K562 (cell line): ENCODE data around the gene FOXD2. TPM values are rescaled to one million over a fixed set of nuclear protein-coding genes. Genes with fewer than 3 reads are reported as not detected.

Experiments used
- ARID1B ChIP-seq: fragments of 450-650 bp; IDR thresholded peaks from 2 replicates; pipeline ENCODE4 v1.6.1; 2016; ENCODE audit warnings: antibody characterized with exemption, mild to moderate bottlenecking, inconsistent platforms
- BRD4 ChIP-seq: fragments of 200-600 bp; sonication (generic); IDR thresholded peaks from 2 replicates; pipeline ENCODE4 v1.6.1; 2017; ENCODE audit warnings: inconsistent platforms
- CUX1 ChIP-seq: fragments of 200-800 bp; sonication (Bioruptor generic); IDR thresholded peaks from 2 replicates; pipeline ENCODE4 v1.6.1; 2016; ENCODE audit warnings: missing genetic modification characterization, missing compliant biosample characterization
- FOXA3 ChIP-seq, 2 experiments: fragments of 450-650 bp in 1 of 2; sonication (generic) in 1 of 2; formaldehyde crosslinking; IDR thresholded peaks in 1 of 2; conservative IDR thresholded peaks in 1 of 2; 2 replicates each; pipeline versions ENCODE4 v1.4.0 to v1.8.0; 2020 to 2022; ENCODE audit warnings: mild to moderate bottlenecking in 2 of 2, missing genetic modification reagents in 1 of 2
- HMBOX1 ChIP-seq: sonication (generic); IDR thresholded peaks from 2 replicates; pipeline ENCODE4 v1.6.1; 2016
- NR4A1 ChIP-seq, 2 experiments: fragments of 250-450 bp in 1 of 2; fragments of 450-650 bp in 1 of 2; sonication (Bioruptor Pico) in 1 of 2; IDR thresholded peaks; 2 replicates each; pipeline versions ENCODE4 v1.4.0 to v1.6.1; 2016 to 2020; ENCODE audit warnings: mild to moderate bottlenecking in 2 of 2, missing compliant biosample characterization in 1 of 2, missing genetic modification characterization in 1 of 2, moderate library complexity in 1 of 2
- PTTG1 ChIP-seq: fragments of 450-650 bp; IDR thresholded peaks from 2 replicates; pipeline ENCODE4 v1.6.1; 2016; ENCODE audit warnings: low read depth, mild to moderate bottlenecking, missing genetic modification characterization, missing compliant biosample characterization
- TCF7L2 ChIP-seq: fragments of 150-350 bp; IDR thresholded peaks from 2 replicates; pipeline ENCODE4 v1.6.1; 2016; ENCODE audit warnings: low read depth, mild to moderate bottlenecking, low read length, moderate library complexity
- ZBTB17 ChIP-seq: fragments of 450-650 bp; formaldehyde crosslinking; IDR thresholded peaks from 2 replicates; pipeline ENCODE4 v1.4.0; 2020; ENCODE audit warnings: mild to moderate bottlenecking
- ZNF407 ChIP-seq: fragments of 450-650 bp; IDR thresholded peaks from 2 replicates; pipeline ENCODE4 v1.6.1; 2016; ENCODE audit warnings: low read depth
- ZNF431 ChIP-seq: sonication (generic); formaldehyde crosslinking; IDR thresholded peaks from 2 replicates; pipeline ENCODE4 v1.8.0; 2022; ENCODE audit warnings: mild to moderate bottlenecking, missing genetic modification reagents
- ZNF589 ChIP-seq: fragments of 200-800 bp; sonication (Bioruptor generic); IDR thresholded peaks from 2 replicates; pipeline ENCODE4 v1.6.1; 2016; ENCODE audit warnings: low read depth, missing genetic modification characterization, missing compliant biosample characterization
- polyA plus RNA-seq, 8 experiments: library from polyadenylated mRNA; depleted of rRNA in 4 of 8; stranded (reverse) in 5 of 8; unstranded in 3 of 8; fragments of >200 nt; fragmentation: Nextera tagmentation in 2 of 8; fragmentation: Illumina TruSeq in 1 of 8; extraction: Ambion mirVana in 2 of 8; extraction: Trizol in 1 of 8; gene quantifications; 2 replicates each; pipeline versions ENCODE4 v1.2.1 to v1.2.3, GENCODE V29; 2011 to 2014; ENCODE audit warnings: inconsistent platforms in 1 of 8, missing spikeins in 1 of 8
- total RNA-seq, 7 experiments: library from RNA; depleted of rRNA in 6 of 7; stranded (reverse); fragments of >200 nt in 6 of 7; fragmentation: Illumina TruSeq in 2 of 7; extraction: Trizol in 2 of 7; gene quantifications; 2 replicates each; pipeline versions ENCODE4 v1.2.1 to v1.2.3, GENCODE V29; 2011 to 2021; ENCODE audit warnings: low replicate concordance in 1 of 7

FOXD2 gene
- total and polyA plus RNA-seq, 9 of the 15 experiments (the other 6 are each of a cell fraction or from before 2014, with no cell fraction given), result 0.06 to 1.2 (median 0.22) TPM

GRCh38 chr1:47437447-47438164 lies at the start of gene FOXD2 (continued):
- TF ChIP-seq NR4A1 (CRISPR knock-in tag; IDR thresholded peaks at IDR 0.05), result no peak
- TF ChIP-seq NR4A1 (tag; IDR thresholded peaks at IDR 0.05), result 0 out of 2 replicates have a peak, but pooled peaks have one; percentile 43
- no peak for TF ChIP-seq PTTG1 (tag)
- TF ChIP-seq ZNF589 (CRISPR knock-in tag), result no peak
- TF ChIP-seq HMBOX1, result no peak
- TF ChIP-seq ZNF431 (CRISPR knock-in tag), result no peak; the same call in 1 of the 2 replicates
- TF ChIP-seq BRD4, result no peak
- TF ChIP-seq ZBTB17 (CRISPR knock-in tag), result peak; percentile 16; the same call in 1 of the 2 replicates
- no peak for TF ChIP-seq ARID1B
- no peak for TF ChIP-seq TCF7L2
- no peak for TF ChIP-seq FOXA3 (CRISPR knock-in tag; conservative IDR thresholded peaks at IDR 0.05 in 1 of 2, IDR thresholded peaks at IDR 0.05 in 1 of 2)
- no peak for TF ChIP-seq ZNF407
- no peak for TF ChIP-seq CUX1 (CRISPR knock-in tag)
